ENCODE data around the gene IL21.
"Not testable (repeated sequence)": the region's sequence is repeated elsewhere in the genome, so short reads cannot be mapped to it uniquely, and the experiment has no call there.

IL21 gene

GRCh38 chr4:122621016-122621507 lies at the start of gene IL21:
Gene IL21 (minus strand): TSS chr4:122621066. CDS start chr4:122621011, 55 bp downstream.
- DNase-seq (ENCODE audit: low spot score): no peak

- no peak for DNase-seq (ENCODE audit: low spot score)
Measured at GRCh38 chr4:122669911-122670738, 49.3 kb upstream of the IL21 start.

- no peak for DNase-seq (ENCODE audit: low spot score)
Measured at GRCh38 chr4:122668241-122668640, 47.4 kb upstream of the IL21 start.

GRCh38 chr4:122666527-122667245 lies 45.8 kb upstream of the IL21 start:
- DNase-seq (ENCODE audit: low spot score): no peak

GRCh38 chr4:122665161-122665929 lies 44.5 kb upstream of the IL21 start:
- DNase-seq (ENCODE audit: low spot score): no peak

- DNase-seq (ENCODE audit: low spot score): no peak
Measured at GRCh38 chr4:122663814-122664610, 43.1 kb upstream of the IL21 start.

- DNase-seq (ENCODE audit: low spot score): no peak
Measured at GRCh38 chr4:122663291-122663690, 42.4 kb upstream of the IL21 start.

- DNase-seq (ENCODE audit: low spot score): no peak
Measured at GRCh38 chr4:122662701-122663100, 41.8 kb upstream of the IL21 start.

GRCh38 chr4:122661176-122662160 lies 40.6 kb upstream of the IL21 start:
- DNase-seq (ENCODE audit: low spot score): no peak

GRCh38 chr4:122658818-122659295 lies 38.0 kb upstream of the IL21 start:
- DNase-seq (ENCODE audit: low spot score): no peak

- no peak for DNase-seq (ENCODE audit: low spot score)
Measured at GRCh38 chr4:122658377-122658776, 37.5 kb upstream of the IL21 start.

GRCh38 chr4:122657553-122657952 lies 36.7 kb upstream of the IL21 start:
- no peak for DNase-seq (ENCODE audit: low spot score)

- not testable (repeated sequence) for DNase-seq (ENCODE audit: low spot score)
Measured at GRCh38 chr4:122656583-122656982, 35.7 kb upstream of the IL21 start.

- DNase-seq (ENCODE audit: low spot score): peak; percentile 62
Measured at GRCh38 chr4:122652379-122652778, 31.5 kb upstream of the IL21 start.

GRCh38 chr4:122650148-122650547 lies 29.3 kb upstream of the IL21 start:
- DNase-seq (ENCODE audit: low spot score): no peak

- no peak for DNase-seq (ENCODE audit: low spot score)
Measured at GRCh38 chr4:122647656-122648055, 26.8 kb upstream of the IL21 start.

GRCh38 chr4:122643257-122643656 lies 22.4 kb upstream of the IL21 start:
- DNase-seq (ENCODE audit: low spot score): no peak

- DNase-seq (ENCODE audit: low spot score): no peak
Measured at GRCh38 chr4:122639181-122639580, 18.3 kb upstream of the IL21 start.

GRCh38 chr4:122636697-122637096 lies 15.8 kb upstream of the IL21 start:
- DNase-seq (ENCODE audit: low spot score): no peak

- no peak for DNase-seq (ENCODE audit: low spot score)
Measured at GRCh38 chr4:122635205-122635604, 14.3 kb upstream of the IL21 start.
